Embryonic facial prominence (tissue), 1 donor: ENCODE data around the gene ACTRT3.
"Not testable (repeated sequence)": the region's sequence is repeated elsewhere in the genome, so short reads cannot be mapped to it uniquely, and the experiment has no call there.

Source experiments
- DNase-seq: peaks from one replicate; pipeline ENCODE4 v3.0.0-alpha.2; 2016; ENCODE audit errors: extremely low spot score

The ACTRT3 gene

DNA sequence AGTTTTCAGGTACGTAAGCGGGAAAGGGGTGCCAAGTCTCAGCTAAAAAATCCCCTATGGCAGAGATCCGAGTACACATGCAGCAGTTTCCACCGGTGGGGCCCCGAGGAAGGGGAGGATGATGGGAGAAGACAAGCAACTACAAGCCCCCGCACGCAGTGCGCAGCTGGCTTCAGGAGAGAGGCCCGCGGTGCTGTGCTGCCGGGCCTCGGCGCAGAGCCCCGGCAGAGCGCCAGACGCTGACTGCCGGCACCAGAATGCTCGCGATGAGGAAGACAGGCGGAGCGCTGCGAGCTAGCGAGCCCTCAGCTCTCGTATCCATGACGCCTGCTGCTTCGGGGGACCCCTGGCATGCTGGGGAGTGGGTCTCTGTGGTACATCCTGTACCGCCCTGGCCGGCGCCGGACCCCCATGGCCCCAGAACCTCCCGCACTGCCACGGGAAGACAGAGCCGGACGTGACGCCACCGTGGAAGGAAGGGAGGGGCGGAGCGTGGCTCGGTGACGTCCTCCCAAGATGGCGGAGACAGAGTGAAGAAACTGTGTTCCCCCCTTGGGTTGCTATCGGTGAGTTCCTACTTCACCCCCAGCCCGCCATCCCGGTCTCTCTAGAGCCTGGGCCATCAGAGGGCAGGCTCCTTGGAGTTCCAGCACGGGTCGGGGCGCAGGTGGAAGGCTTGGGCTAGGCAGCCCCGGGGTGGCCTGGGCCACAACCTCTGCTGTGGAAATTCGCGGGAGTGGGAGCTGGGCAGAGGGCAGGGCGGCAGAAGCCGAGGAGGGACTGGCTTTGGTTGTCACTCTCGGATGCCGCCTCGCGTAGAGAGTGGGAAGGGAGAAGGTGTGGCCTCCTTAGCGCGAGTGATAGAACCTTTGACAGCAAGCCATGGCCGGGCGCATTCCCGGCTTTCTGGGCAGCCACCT, 3.8 kb upstream of the ACTRT3 start, which contains the start of gene MYNN:
TSS of gene MYNN (plus strand) at position 500 of the 920 bp plus-strand sequence. CDS start 900 bp downstream, outside the sequence.
- DNase-seq, result peak; percentile 89

- DNase-seq, result peak; percentile 81
These were observed 3.0 kb upstream of the ACTRT3 start for GRCh38 chr3:169772305-169772896.

- DNase-seq, result peak; percentile 71
These were observed 2.3 kb upstream of the ACTRT3 start for GRCh38 chr3:169771497-169772304.

DNA sequence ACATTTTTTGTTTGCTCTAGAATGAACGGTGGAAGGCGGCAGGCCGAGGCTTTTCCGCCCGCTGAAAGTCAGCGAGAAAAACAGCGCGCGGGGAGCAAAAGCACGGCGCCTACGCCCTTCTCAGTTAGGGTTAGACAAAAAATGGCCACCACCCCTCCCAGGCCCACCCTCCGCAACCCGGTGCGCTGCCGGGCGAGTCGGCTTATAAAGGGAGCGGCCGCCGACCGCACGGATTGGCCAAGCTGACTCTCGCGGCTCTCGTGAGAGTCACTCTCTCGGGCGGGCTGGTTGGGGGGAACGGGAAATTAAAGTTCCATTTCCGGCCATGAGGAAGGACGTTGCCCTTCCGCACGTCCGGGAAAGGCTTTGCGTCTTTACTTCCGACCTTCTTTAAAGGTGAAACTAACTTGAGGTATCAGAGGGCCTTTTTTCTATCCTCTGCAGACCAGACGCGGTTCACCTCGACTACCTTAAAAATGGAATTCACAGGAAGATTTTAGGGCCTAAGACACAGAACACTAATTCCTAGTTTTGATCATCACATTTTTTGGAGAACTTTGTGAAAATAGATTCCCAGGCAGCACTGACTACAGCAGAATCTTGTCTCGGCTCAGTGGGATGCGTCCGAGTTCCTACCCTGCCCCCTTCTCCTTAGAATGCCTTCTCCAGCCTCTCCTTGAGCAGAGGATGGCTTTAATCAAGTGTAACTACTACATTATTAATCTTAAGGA, 4.3 kb downstream of the ACTRT3 start, which contains the start of gene TERC:
TSS of gene TERC (minus strand) at position 179 of the 731 bp plus-strand sequence.
- peak; percentile 87 for DNase-seq

DNA sequence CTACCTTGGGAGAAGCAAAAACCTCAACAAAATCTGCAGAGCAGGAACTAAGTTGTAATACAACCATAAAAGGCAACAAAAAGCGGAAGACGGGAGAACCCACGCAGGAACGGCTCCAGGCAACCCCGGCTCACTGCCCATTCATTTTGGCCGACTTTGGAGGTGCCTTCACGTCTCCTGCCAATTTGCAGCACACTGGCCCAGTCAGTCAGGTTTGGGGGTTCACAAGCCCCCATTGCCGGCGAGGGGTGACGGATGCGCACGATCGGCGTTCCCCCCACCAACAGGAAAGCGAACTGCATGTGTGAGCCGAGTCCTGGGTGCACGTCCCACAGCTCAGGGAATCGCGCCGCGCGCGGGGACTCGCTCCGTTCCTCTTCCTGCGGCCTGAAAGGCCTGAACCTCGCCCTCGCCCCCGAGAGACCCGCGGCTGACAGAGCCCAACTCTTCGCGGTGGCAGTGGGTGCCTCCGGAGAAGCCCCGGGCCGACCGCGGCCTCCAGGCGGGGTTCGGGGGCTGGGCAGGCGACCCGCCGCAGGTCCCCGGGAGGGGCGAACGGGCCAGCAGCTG, 5.0 kb downstream of the ACTRT3 start:
- DNase-seq, result no peak

DNA sequence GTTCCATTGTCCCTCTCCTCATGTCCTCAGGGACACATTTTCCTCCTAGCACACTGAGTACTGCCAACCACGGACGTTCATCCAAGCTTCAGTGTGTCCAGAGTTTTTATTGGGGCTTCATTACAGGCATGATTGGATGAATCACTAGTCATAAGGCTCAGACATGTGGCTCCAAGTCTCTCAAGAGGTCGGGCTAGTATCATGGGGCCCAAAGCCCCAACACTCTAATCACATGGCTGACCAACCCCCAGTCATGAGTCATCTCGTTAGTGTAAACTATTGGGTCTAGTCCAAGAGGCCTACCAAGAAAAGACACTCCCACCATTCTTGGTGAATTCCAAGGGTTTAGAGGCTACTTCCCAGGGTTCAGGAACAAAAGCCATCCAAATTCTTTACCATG, 8.9 kb downstream of the ACTRT3 start:
- no peak for DNase-seq

DNA sequence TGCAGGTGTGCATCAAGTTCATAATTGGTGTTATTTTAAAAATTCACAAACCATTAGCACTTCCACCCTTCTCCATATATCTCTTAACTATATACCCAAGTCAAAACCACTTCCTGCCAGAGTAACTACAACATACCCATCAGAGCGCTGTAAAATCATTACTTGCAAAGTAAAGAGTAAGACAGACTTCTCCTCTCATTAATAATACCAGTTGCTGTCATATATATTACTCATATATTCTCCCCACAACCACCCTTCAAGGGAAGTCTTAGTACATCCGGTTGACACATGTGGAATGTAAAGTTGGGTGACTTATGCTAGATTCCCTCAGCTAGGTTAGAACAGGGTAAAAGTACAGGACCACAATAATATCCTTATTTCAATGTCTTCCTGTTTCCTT, 10.1 kb downstream of the ACTRT3 start:
- no peak for DNase-seq

- DNase-seq, result no peak
These were observed 10.9 kb downstream of the ACTRT3 start for GRCh38 chr3:169758359-169758994.

- DNase-seq, result no peak
These were observed 13.9 kb downstream of the ACTRT3 start for GRCh38 chr3:169755488-169755887.

DNA sequence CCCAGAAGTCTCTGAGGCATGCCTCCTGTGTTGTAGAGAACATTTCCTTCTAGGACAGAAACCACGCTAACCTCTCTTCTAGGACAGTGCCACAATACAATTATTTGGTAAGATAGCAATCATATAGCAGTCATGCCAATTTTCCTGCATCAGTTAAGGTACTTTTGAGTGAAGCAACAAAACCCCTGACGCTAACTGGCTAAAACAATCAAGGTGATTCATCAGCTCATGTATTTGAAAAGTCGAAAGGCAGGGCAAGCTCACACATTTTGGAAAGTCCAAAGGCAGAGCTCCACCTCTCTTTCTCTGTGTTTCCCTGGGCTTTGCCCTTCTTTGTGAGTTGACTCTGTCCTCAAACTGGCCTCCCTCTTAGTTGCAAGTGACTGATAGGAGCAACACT, 14.7 kb downstream of the ACTRT3 start:
- no peak for DNase-seq

DNA sequence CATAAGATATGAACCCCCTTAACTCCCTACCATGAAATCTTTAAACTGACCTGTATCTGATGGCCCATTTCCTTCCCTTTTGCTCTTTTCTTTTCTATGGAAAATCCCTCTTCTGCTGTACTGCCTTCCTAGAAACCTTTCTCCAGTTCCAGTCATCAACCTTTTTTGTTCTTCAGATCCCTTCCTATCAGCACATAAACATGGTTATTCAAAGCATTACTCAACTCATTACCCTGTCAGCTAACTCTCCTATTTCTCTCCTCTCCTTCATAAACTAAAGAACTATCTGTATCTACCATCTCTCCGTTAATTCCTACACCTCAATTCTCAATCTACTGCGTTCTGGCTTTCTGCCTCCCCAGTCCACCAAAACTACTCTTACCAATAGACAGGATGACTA, 17.5 kb downstream of the ACTRT3 start:
- DNase-seq, result no peak

DNA sequence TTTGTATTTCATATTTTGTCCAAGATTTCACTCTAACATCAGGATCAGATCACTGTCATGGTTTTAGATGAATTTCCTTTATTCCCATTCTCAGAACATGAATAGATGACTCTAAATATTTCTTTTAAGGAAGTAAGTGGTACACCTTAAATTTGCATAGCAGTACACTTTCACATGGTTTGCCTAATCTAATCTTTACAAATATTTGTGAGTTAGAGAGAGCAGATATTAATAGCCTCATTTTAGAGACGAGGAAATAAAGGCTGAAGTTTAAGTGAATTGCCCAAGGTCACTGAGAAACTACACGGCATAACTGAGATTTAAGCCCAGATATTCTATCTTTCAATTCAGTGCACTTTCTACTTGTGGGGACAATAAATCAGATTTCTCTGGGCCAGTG, 18.7 kb downstream of the ACTRT3 start:
- DNase-seq, result no peak

GRCh38 chr3:169748670-169749069, 20.7 kb downstream of the ACTRT3 start:
- no peak for DNase-seq

- DNase-seq, result no peak
These were observed 22.4 kb downstream of the ACTRT3 start for GRCh38 chr3:169746924-169747323.

GRCh38 chr3:169744366-169745054, 24.9 kb downstream of the ACTRT3 start:
- no peak for DNase-seq

DNA sequence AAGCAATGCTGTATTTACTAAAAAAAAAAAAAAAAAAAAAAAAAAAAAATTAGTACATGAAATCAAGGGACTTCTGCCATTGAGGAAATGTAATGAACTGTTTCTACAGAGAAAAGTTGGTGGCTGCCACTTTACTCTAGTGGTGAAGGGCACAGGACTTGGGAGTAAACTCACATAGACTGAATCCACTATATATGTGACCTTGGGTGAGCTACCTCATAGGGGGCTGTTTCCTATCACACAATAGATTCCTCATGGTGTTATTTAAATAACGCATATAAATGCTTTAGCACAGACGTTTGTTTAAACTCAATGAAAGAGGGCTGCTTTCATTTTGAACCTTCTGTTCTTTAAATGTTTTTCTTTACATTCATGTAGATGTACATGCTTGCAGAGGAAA, 30.3 kb downstream of the ACTRT3 start:
- no peak for DNase-seq

DNA sequence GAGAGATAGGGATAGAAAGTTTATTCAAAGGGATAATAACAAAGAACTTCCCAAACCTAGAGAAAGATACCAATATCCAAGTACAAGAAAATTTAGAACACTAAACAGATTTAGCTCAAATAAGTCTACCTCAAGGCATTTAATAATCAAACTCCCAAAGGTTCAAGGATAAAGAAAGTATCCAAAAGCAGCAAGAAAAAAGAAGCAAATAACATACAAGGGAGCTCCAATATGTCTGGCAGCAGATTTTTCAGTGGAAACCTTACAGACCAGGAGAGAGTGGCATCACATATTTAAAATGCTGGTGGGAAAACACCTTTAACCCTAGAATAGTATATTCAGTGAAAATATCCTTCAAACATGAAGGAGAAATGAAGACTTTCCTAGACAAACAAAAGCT, 37.5 kb downstream of the ACTRT3 start:
- not testable (repeated sequence) for DNase-seq

DNA sequence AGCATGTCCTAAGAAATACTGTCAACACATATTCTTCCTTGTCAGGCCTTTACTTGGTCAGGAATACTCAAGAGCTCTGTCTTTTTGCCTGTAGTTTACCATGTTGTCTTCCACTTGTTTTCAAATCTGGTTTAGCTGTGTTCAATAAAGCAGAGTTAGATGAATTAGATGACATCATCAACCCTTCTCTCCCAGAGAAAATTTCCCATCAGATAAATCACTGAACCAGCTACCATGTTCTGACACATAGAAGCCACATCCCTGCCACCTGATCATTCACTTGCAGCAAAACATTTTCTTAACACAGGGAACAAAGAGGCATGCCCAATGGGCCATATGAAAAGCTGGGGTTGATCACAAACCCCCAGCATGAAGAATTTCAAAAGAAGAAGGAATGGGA, 46.6 kb downstream of the ACTRT3 start:
- DNase-seq, result no peak

DNA sequence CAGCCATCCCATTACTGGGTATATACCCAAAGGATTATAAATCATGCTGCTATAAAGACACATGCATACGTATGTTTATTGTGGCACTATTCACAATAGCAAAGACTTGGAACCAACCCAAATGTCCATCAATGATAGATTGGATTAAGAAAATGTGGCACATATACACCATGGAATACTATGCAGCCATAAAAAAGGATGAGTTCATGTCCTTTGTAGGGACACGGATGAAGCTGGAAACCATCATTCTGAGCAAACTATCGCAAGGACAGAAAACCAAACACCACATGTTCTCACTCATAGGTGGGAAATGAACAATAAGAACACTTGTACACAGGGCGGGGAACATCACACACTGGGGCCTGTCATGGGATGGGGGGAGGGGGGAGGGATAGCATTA, 50.9 kb downstream of the ACTRT3 start:
- DNase-seq, result not testable (repeated sequence)
